Naive thymus-derived CD8-positive, alpha-beta T cell (primary cell): Measurements from ENCODE around the gene ABCA7. TPM values are rescaled to one million over a fixed set of nuclear protein-coding genes. Genes with fewer than 3 reads are reported as not detected.
A peak's percentile ranks its signal among the peaks of the same experiment; 100 is the strongest.

Experiments
- ATAC-seq, 2 donors: fragments of 150-1000 bp; cut with Tn5 transposase in 1 of 2; sonication (Bioruptor Pico), chemical (Tn5 transposase) in 1 of 2; 1 replicate in 1 of 2; 2 replicates in 1 of 2; pipeline ENCODE4 v1.10.0; 2021; ENCODE audit warnings: mild to moderate bottlenecking in 2 of 2, moderate library complexity in 2 of 2
- POLR2A ChIA-PET: fragments of 350-600 bp; sonication (Branson Sonifier 250); formaldehyde crosslinking; loops from one replicate; lab custom pipeline; 2021; ENCODE audit warnings: antibody characterized with exemption; lab: Charles Lee
- DNase-seq, 10 donors: peaks; one replicate each; pipeline versions ENCODE4 v3.0.0 to v3.0.0-alpha.2; 2020 to 2022
- H3K27ac Mint-ChIP-seq, 10 donors: one replicate each; pipeline ENCODE4 v1.8.0; 2020 to 2022; ENCODE audit warnings: mild to moderate bottlenecking in 10 of 10, mixed read lengths in 10 of 10, moderate library complexity in 4 of 10, inconsistent platforms in 1 of 10
- H3K27me3 Mint-ChIP-seq, 5 donors: one replicate each; pipeline ENCODE4 v1.8.0; 2021 to 2022; ENCODE audit warnings: mixed read lengths in 5 of 5
- H3K36me3 Mint-ChIP-seq, 3 donors: one replicate each; pipeline ENCODE4 v1.8.0; 2020 to 2022; ENCODE audit warnings: mixed read lengths in 3 of 3, mild to moderate bottlenecking in 2 of 3, inconsistent platforms in 1 of 3
- H3K4me1 Mint-ChIP-seq, 4 donors: one replicate each; pipeline ENCODE4 v1.8.0; 2021 to 2022; ENCODE audit warnings: mixed read lengths in 4 of 4
- H3K4me3 Mint-ChIP-seq, 10 donors: one replicate each; pipeline ENCODE4 v1.8.0; 2020 to 2022; ENCODE audit warnings: mild to moderate bottlenecking in 10 of 10, mixed read lengths in 10 of 10, moderate library complexity in 6 of 10, inconsistent platforms in 1 of 10
- H3K9me3 Mint-ChIP-seq, 9 donors: one replicate each; pipeline ENCODE4 v1.8.0; 2020 to 2022; ENCODE audit warnings: mixed read lengths in 9 of 9, mild to moderate bottlenecking in 3 of 9, inconsistent platforms in 1 of 9, moderate library complexity in 1 of 9
- polyA plus RNA-seq, 3 donors: library from polyadenylated mRNA; unstranded; fragments of 300-500 nt; fragmentation: Illumina TruSeq; gene quantifications; one replicate each; pipeline ENCODE4 v1.2.3, GENCODE V29; 2021
- total RNA-seq, 8 experiments: library from RNA in 2 of 8; stranded (reverse) in 2 of 8; gene quantifications; one replicate each; pipeline ENCODE4 v1.2.3 and lab custom pipeline; 2021 to 2026

The ABCA7 gene
- total and polyA plus RNA-seq, 5 experiments from 2014 or later, result 4.2 to 232 (median 14.4) TPM

- H3K36me3 Mint-ChIP-seq, result peaks cover 14 to 43% (median 36%) of the 10 kb centered on the region in 3 donors
- peaks cover 18 to 35% (median 24%) of the 10 kb centered on the region in 4 donors for H3K4me1 Mint-ChIP-seq
- no peak overlapping the region for H3K27ac Mint-ChIP-seq
- no peak overlapping the region for H3K4me3 Mint-ChIP-seq
- DNase-seq, result no peak
- peaks cover 0 to 35% (median 17%) of the 10 kb centered on the region in 9 donors for H3K9me3 Mint-ChIP-seq
- ATAC-seq, result no peak
- no peaks in the 10 kb centered on the region for H3K27me3 Mint-ChIP-seq
- POLR2A ChIA-PET, result interaction anchor here (0.5 to 8.4 kb wide), 9 partner anchors 12 to 215 kb away, joined by 3 to 173 read pairs (median 3); partner anchors contain the start of genes ABCA7, ARHGAP45, CIRBP and CNN2
Observed at GRCh38 chr19:1054102-1055027, 14.5 kb downstream of the ABCA7 start.

- ATAC-seq (no peak), DNase-seq (no peak)
- H3K27ac Mint-ChIP-seq, result no peak overlapping the region
- peaks cover 14 to 44% (median 41%) of the 10 kb centered on the region in 3 donors for H3K36me3 Mint-ChIP-seq
- peaks cover 18 to 39% (median 24%) of the 10 kb centered on the region in 4 donors for H3K4me1 Mint-ChIP-seq
- H3K9me3 Mint-ChIP-seq, result peaks cover 0 to 39% (median 17%) of the 10 kb centered on the region in 9 donors
- H3K27me3 Mint-ChIP-seq, result no peaks in the 10 kb centered on the region
- no peak overlapping the region for H3K4me3 Mint-ChIP-seq
- POLR2A ChIA-PET, result interaction anchor here (0.5 to 8.4 kb wide), 6 partner anchors 11 to 112 kb away, joined by 3 to 173 read pairs (median 38); partner anchors contain the start of genes ABCA7 and ARHGAP45
Observed at GRCh38 chr19:1055028-1055425, 15.1 kb downstream of the ABCA7 start.

GRCh38 chr19:1055886-1056620 lies 16.1 kb downstream of the ABCA7 start:
- peak in 1 of 10 donors; percentile 5 for DNase-seq
- no peak for ATAC-seq
- Mint-ChIP-seq H3K4me3 (no peak overlapping the region), H3K27me3 (no peaks in the 10 kb centered on the region), H3K4me1 (peaks cover 18 to 39% (median 24%) of the 10 kb centered on the region in 4 donors), H3K36me3 (peaks cover 14 to 49% (median 41%) of the 10 kb centered on the region in 3 donors), H3K27ac (peak overlapping the region in 4 of 10 donors; percentile 40 to 78 (median 48)), H3K9me3 (peaks cover 0 to 39% (median 17%) of the 10 kb centered on the region in 9 donors)
- POLR2A ChIA-PET, result interaction anchor here (0.6 to 8.4 kb wide), 11 partner anchors 9 to 155 kb away, joined by 3 to 173 read pairs (median 13); partner anchors contain the start of genes ABCA7 and ARHGAP45

DNA sequence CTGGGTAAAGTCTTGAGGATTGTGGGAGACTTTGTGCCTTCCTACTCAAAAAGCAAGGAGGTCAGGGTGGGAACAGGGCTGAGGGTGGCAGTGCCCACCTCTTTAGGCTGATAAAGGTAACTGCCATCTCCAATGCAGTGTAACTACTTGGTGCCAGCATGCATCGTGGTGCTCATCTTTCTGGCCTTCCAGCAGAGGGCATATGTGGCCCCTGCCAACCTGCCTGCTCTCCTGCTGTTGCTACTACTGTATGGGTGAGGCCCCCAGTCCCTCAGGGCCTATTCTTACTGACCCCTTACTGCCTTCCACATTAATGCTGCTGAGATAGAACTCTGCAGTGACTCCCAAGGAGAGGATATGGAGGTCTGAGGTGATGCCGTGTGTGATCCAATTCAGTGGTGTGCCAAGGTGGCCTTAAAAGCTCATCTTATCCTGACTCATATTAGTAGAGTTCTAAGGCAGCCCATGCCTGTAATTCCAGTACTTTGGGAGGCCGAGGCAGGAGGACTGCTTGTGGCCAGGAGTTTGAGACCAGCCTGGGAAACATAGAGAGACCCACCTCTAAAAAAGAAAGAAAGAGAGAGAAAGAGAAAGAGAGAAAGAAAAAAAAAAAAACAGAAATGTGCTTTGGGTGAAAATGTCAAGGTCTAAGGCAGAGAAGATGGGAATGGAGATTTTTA lies 17.4 kb downstream of the ABCA7 start:
- ATAC-seq (peak; percentile 54 to 70), DNase-seq (peak in 4 of 10 donors; percentile 43 to 63 (median 59))
- Mint-ChIP-seq H3K27ac (peak overlapping the region in 9 of 10 donors; percentile 60 to 90 (median 84)), H3K27me3 (no peaks in the 10 kb centered on the region), H3K36me3 (peaks cover 14 to 49% (median 41%) of the 10 kb centered on the region in 3 donors), H3K9me3 (peaks cover 0 to 41% (median 17%) of the 10 kb centered on the region in 9 donors), H3K4me3 (peak overlapping the region in 5 of 10 donors; percentile 21 to 71 (median 46)), H3K4me1 (peaks cover 17 to 34% (median 21%) of the 10 kb centered on the region in 4 donors)
- POLR2A ChIA-PET, result interaction anchor here (0.5 to 8.4 kb wide), 12 partner anchors 9 to 198 kb away, joined by 3 to 173 read pairs (median 8); partner anchors contain the start of genes ABCA7, ARHGAP45 and TMEM259

- Mint-ChIP-seq H3K9me3 (peaks cover 0 to 41% (median 17%) of the 10 kb centered on the region in 9 donors), H3K27me3 (no peaks in the 10 kb centered on the region), H3K4me3 (peak overlapping the region in 4 of 10 donors; percentile 15 to 36 (median 20)), H3K27ac (peak overlapping the region in 9 of 10 donors; percentile 11 to 84 (median 59)), H3K4me1 (peaks cover 17 to 28% (median 21%) of the 10 kb centered on the region in 4 donors), H3K36me3 (peaks cover 14 to 49% (median 41%) of the 10 kb centered on the region in 3 donors)
- DNase-seq (no peak), ATAC-seq (peak in 1 of 2 donors; percentile 24)
- POLR2A ChIA-PET, result interaction anchor here (0.7 to 8.4 kb wide), 12 partner anchors 8 to 211 kb away, joined by 3 to 173 read pairs (median 8); partner anchors contain the start of genes ABCA7, ARHGAP45, CIRBP and TMEM259
Observed at GRCh38 chr19:1058112-1058511, 18.2 kb downstream of the ABCA7 start.

GRCh38 chr19:1060689-1061088 lies 20.8 kb downstream of the ABCA7 start:
- H3K27me3 Mint-ChIP-seq, result no peaks in the 10 kb centered on the region
- peaks cover 0 to 36% (median 17%) of the 10 kb centered on the region in 9 donors for H3K9me3 Mint-ChIP-seq
- H3K4me3 Mint-ChIP-seq, result no peak overlapping the region
- no peak overlapping the region for H3K27ac Mint-ChIP-seq
- POLR2A ChIA-PET, result interaction anchor here (0.6 to 31.7 kb wide), 7 partner anchors 10 to 530 kb away, joined by 3 to 2279 read pairs (median 3); partner anchors contain the start of gene ABCA7
- H3K4me1 Mint-ChIP-seq, result peaks cover 22 to 49% (median 39%) of the 10 kb centered on the region in 4 donors
- H3K36me3 Mint-ChIP-seq, result peaks cover 14 to 41% (median 37%) of the 10 kb centered on the region in 3 donors
- no peak for ATAC-seq
- DNase-seq, result no peak

DNA sequence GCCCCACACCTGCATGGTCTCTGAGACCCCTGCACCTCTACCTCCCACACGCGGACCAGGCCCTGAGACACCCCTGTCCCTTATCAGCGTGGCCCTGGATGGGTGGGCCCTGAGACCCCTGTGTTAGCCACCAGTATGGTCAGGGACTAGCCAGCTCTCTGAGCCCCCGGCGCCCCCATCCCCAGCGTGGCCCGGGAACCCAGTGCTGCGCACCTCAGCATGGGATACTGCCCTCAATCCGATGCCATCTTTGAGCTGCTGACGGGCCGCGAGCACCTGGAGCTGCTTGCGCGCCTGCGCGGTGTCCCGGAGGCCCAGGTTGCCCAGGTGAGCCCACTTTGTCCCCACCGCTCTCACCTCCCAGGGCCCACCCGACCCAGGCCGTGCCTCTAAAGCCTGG lies 22.1 kb downstream of the ABCA7 start:
- peaks cover 0 to 25% (median 10%) of the 10 kb centered on the region in 9 donors for H3K9me3 Mint-ChIP-seq
- peak in 1 of 10 donors; percentile 4 for DNase-seq
- no peak for ATAC-seq
- H3K4me3 Mint-ChIP-seq, result no peak overlapping the region
- POLR2A ChIA-PET, result interaction anchor here (0.7 to 31.7 kb wide), 4 partner anchors 20 to 530 kb away, joined by 4 to 2279 read pairs (median 386); partner anchors contain the start of gene ABCA7
- peak overlapping the region in 1 of 10 donors; percentile 33 for H3K27ac Mint-ChIP-seq
- peaks cover 6 to 29% (median 26%) of the 10 kb centered on the region in 3 donors for H3K36me3 Mint-ChIP-seq
- H3K4me1 Mint-ChIP-seq, result peaks cover 18 to 50% (median 43%) of the 10 kb centered on the region in 4 donors
- H3K27me3 Mint-ChIP-seq, result no peaks in the 10 kb centered on the region

DNA sequence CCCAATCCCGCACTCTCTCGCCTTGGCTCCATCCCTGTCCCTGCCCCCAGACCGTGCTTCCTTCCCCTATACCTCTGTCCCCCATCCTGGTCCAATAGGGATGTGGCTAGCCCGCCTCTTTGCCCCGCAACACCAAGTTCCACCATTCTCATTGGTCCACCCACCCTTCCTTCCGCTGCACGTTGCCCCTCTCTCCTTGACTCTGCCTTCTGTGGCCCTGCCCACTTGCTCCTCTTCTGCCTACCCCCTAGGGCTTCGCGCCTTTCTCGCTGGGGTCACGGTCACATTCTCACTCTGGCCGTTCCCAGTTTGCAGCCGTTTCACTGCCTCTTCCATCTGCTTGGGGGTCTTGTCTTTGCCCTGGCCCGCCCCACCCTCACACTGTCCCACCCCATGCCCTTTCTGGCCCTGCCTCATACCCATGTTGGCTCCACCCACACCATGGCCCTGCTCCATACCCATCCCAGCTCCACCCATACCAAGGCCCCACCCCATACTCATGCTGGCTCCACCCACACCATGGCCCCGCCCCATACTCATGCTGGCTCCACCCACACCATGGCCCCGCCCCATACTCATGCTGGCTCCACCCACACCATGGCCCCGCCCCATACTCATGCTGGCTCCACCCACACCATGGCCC lies 22.6 kb downstream of the ABCA7 start:
- H3K4me3 Mint-ChIP-seq, result no peak overlapping the region
- H3K36me3 Mint-ChIP-seq, result peaks cover 2 to 23% (median 21%) of the 10 kb centered on the region in 3 donors
- no peaks in the 10 kb centered on the region for H3K27me3 Mint-ChIP-seq
- H3K27ac Mint-ChIP-seq, result peak overlapping the region in 1 of 10 donors; percentile 65
- peaks cover 0 to 20% (median 5%) of the 10 kb centered on the region in 9 donors for H3K9me3 Mint-ChIP-seq
- POLR2A ChIA-PET, result interaction anchor here (0.7 to 31.7 kb wide), 3 partner anchors 19 to 529 kb away, joined by 4 to 2279 read pairs (median 768); partner anchors contain the start of gene ABCA7
- no peak for ATAC-seq
- DNase-seq, result peak in 1 of 10 donors; percentile 41
- peaks cover 14 to 44% (median 38%) of the 10 kb centered on the region in 4 donors for H3K4me1 Mint-ChIP-seq

- no peaks in the 10 kb centered on the region for H3K27me3 Mint-ChIP-seq
- H3K4me1 Mint-ChIP-seq, result peaks cover 9 to 37% (median 30%) of the 10 kb centered on the region in 4 donors
- H3K4me3 Mint-ChIP-seq, result peak overlapping the region in 3 of 10 donors; percentile 24 to 92 (median 42)
- H3K27ac Mint-ChIP-seq, result peak overlapping the region in 2 of 10 donors; percentile 44 to 70
- DNase-seq (peak in 9 of 10 donors; percentile 41 to 71 (median 62)), ATAC-seq (no peak)
- peaks cover 0 to 13% (median 0%) of the 10 kb centered on the region in 9 donors for H3K9me3 Mint-ChIP-seq
- H3K36me3 Mint-ChIP-seq, result peaks cover 0 to 18% (median 13%) of the 10 kb centered on the region in 3 donors
- POLR2A ChIA-PET, result interaction anchor here (0.7 to 31.7 kb wide), 6 partner anchors 8 to 528 kb away, joined by 4 to 2279 read pairs (median 694); partner anchors contain the start of genes ABCA7, CNN2, GPX4 and POLR2E
Observed at GRCh38 chr19:1063030-1063908, 23.4 kb downstream of the ABCA7 start.
